SU-DHL-6 (cell line): ENCODE measurements around the gene MUC5B.

Source experiments
- H2AFZ ChIP-seq: fragments of 200-600 bp; sonication (generic); 2 replicates; pipeline ENCODE4 v1.6.1; 2014; ENCODE audit warnings: low read depth, mild to moderate bottlenecking, moderate library complexity, mixed read lengths, antibody characterized with exemption, low read length; ENCODE audit not compliant: severe bottlenecking
- H3F3A ChIP-seq: fragments of 200-600 bp; shearing (Covaris generic); 2 replicates; pipeline ENCODE4 v1.6.0; 2016; ENCODE audit warnings: antibody characterized with exemption, mild to moderate bottlenecking; ENCODE audit not compliant: insufficient read depth
- H3K27ac ChIP-seq: fragments of 200-600 bp; sonication (generic); 2 replicates; pipeline ENCODE4 v1.5.1; 2016; ENCODE audit warnings: low read depth, mild to moderate bottlenecking, low read length, moderate library complexity, mixed read lengths
- H3K27me3 ChIP-seq: fragments of 200-600 bp; sonication (generic), shearing (Covaris generic); 2 replicates; pipeline ENCODE4 v1.6.0; 2014; ENCODE audit warnings: mild to moderate bottlenecking, low read length
- H3K36me3 ChIP-seq: fragments of 200-600 bp; sonication (generic); 2 replicates; pipeline ENCODE4 v1.6.1; 2014; ENCODE audit warnings: mild to moderate bottlenecking, low read length, mixed read lengths
- H3K4me2 ChIP-seq: fragments of 300-600, 200-600 bp; shearing (Covaris generic), sonication (generic); 2 replicates; pipeline ENCODE4 v1.6.0; 2014; ENCODE audit warnings: low read length, low read depth, mild to moderate bottlenecking; ENCODE audit not compliant: poor library complexity, severe bottlenecking
- H3K4me3 ChIP-seq: fragments of 200-600 bp; sonication (generic); 2 replicates; pipeline ENCODE4 v1.5.1; 2014; ENCODE audit warnings: antibody characterized with exemption, low read length, mild to moderate bottlenecking, mixed read lengths; ENCODE audit not compliant: insufficient read depth, poor library complexity, severe bottlenecking
- H3K79me2 ChIP-seq: fragments of 200-600 bp; sonication (generic); 2 replicates; pipeline ENCODE4 v1.6.1; 2014; ENCODE audit warnings: mild to moderate bottlenecking, low read length, moderate library complexity; ENCODE audit not compliant: insufficient read depth
- H3K9ac ChIP-seq: fragments of 200-600 bp; sonication (generic); 2 replicates; pipeline ENCODE4 v1.7.0; 2014; ENCODE audit warnings: mild to moderate bottlenecking, low read length
- H3K9me2 ChIP-seq: fragments of 200-600 bp; sonication (generic); replicated peaks from 2 replicates; pipeline ENCODE4 v1.6.1; 2014; ENCODE audit warnings: low read length; ENCODE audit not compliant: insufficient read depth
- H3K9me3 ChIP-seq: fragments of 200-600 bp; sonication (generic); 2 replicates; pipeline ENCODE4 v1.6.1; 2014; ENCODE audit warnings: low read length, mixed read lengths; ENCODE audit not compliant: insufficient read depth
- H4K20me1 ChIP-seq: fragments of 200-600 bp; sonication (generic); 2 replicates; pipeline ENCODE4 v1.6.1; 2014; ENCODE audit warnings: low read depth, mild to moderate bottlenecking, antibody characterized with exemption, low read length, moderate library complexity, mixed read lengths
- CTCF ChIP-seq: fragments of 200-600 bp; sonication (generic); IDR thresholded peaks from one replicate; pipeline ENCODE4 v1.5.1; 2017; ENCODE audit warnings: antibody characterized with exemption, mild to moderate bottlenecking, low read length, moderate library complexity; ENCODE audit not compliant: insufficient read depth, poor library complexity, severe bottlenecking
- EZH2phosphoT487 ChIP-seq: fragments of 200-600 bp; sonication (generic), shearing (Covaris generic); conservative IDR thresholded peaks from 2 replicates; pipeline ENCODE4 v1.6.1; 2018; ENCODE audit warnings: mild to moderate bottlenecking, antibody characterized with exemption, low read length, moderate library complexity, mixed read lengths

MUC5B gene

GRCh38 chr11:1307163-1307870, 84.5 kb downstream of the MUC5B start:
- Histone ChIP-seq H3K27me3 (no peaks in the 10 kb centered on the region), H3K79me2 (peaks cover 51% of the 10 kb centered on the region), H3K4me3 (no peak overlapping the region)

GRCh38 chr11:1307998-1308742, 85.3 kb downstream of the MUC5B start:
- H4K20me1 ChIP-seq: no peaks in the 10 kb centered on the region
- H3K9me3 ChIP-seq: peaks cover 10% of the 10 kb centered on the region; the same call in 1 of the 2 replicates
- peaks cover 43% of the 10 kb centered on the region for H3K79me2 ChIP-seq
- H2AFZ ChIP-seq: no peak overlapping the region
- H3F3A ChIP-seq: peaks cover 23% of the 10 kb centered on the region
- TF ChIP-seq EZH2phosphoT487 (no peak), CTCF (no peak)
- no peaks in the 10 kb centered on the region for H3K27me3 ChIP-seq
- H3K36me3 ChIP-seq: no peaks in the 10 kb centered on the region; the same call in 1 of the 2 replicates
- H3K9ac ChIP-seq: peak overlapping the region; percentile 60
- H3K4me2 ChIP-seq: peak overlapping the region; percentile 55
- H3K4me3 ChIP-seq: peak overlapping the region; percentile 67
- no peaks in the 10 kb centered on the region for H3K9me2 ChIP-seq
- H3K27ac ChIP-seq: no peak overlapping the region

More at GRCh38 chr11:1307163-1307870, 84.5 kb downstream of the MUC5B start:
- H3K9ac ChIP-seq: no peak overlapping the region
- TF ChIP-seq EZH2phosphoT487 (no peak), CTCF (no peak)
- no peaks in the 10 kb centered on the region for H3K9me2 ChIP-seq
- no peak overlapping the region for H2AFZ ChIP-seq
- no peaks in the 10 kb centered on the region for H4K20me1 ChIP-seq
- no peak overlapping the region for H3K27ac ChIP-seq
- no peaks in the 10 kb centered on the region; the same call in 1 of the 2 replicates for H3K36me3 ChIP-seq
- no peak overlapping the region for H3K4me2 ChIP-seq
- peaks cover 10% of the 10 kb centered on the region; the same call in 1 of the 2 replicates for H3K9me3 ChIP-seq
- H3F3A ChIP-seq: peaks cover 23% of the 10 kb centered on the region

GRCh38 chr11:1308743-1309497, 86.1 kb downstream of the MUC5B start:
- Histone ChIP-seq H3K4me2 (peak overlapping the region; percentile 55), H3K27me3 (no peaks in the 10 kb centered on the region), H3K36me3 (no peaks in the 10 kb centered on the region; the same call in 1 of the 2 replicates), H3K79me2 (peaks cover 40% of the 10 kb centered on the region; the same call in 1 of the 2 replicates), H4K20me1 (no peaks in the 10 kb centered on the region), H3K27ac (no peak overlapping the region; the same call in 1 of the 2 replicates), H2AFZ (no peak overlapping the region), H3K9me3 (peaks cover 10% of the 10 kb centered on the region; the same call in 1 of the 2 replicates), H3F3A (peaks cover 23% of the 10 kb centered on the region), H3K4me3 (peak overlapping the region; percentile 67), H3K9me2 (no peaks in the 10 kb centered on the region), H3K9ac (peak overlapping the region; percentile 60)
- TF ChIP-seq CTCF: no peak
- no peak for TF ChIP-seq EZH2phosphoT487
